COLO668 (cell line): ENCODE results near the gene NUP50.

Source experiments
- DNase-seq: peaks from one replicate; lab custom pipeline; 2025; ENCODE audit not compliant: unreplicated experiment; lab: John Stamatoyannopoulos, UW

The NUP50 gene

GRCh38 chr22:45227645-45228400, 64.1 kb downstream of the NUP50 start:
- DNase-seq: no peak

GRCh38 chr22:45228401-45228754, 64.7 kb downstream of the NUP50 start:
- DNase-seq: no peak

GRCh38 chr22:45229181-45229580, 65.5 kb downstream of the NUP50 start:
- DNase-seq: no peak

GRCh38 chr22:45230026-45230721, 66.4 kb downstream of the NUP50 start:
- no peak for DNase-seq

- no peak for DNase-seq
These were observed 67.6 kb downstream of the NUP50 start for GRCh38 chr22:45231293-45231692.

- DNase-seq: no peak
These were observed 69.7 kb downstream of the NUP50 start for GRCh38 chr22:45233386-45233785.

- DNase-seq: no peak
These were observed 70.1 kb downstream of the NUP50 start for GRCh38 chr22:45233827-45234226.

- peak; percentile 86 for DNase-seq
These were observed 71.5 kb downstream of the NUP50 start for GRCh38 chr22:45235101-45235777.

- peak; percentile 91 for DNase-seq
These were observed 72.2 kb downstream of the NUP50 start for GRCh38 chr22:45235851-45236342.

- DNase-seq: peak; percentile 49
These were observed 73.6 kb downstream of the NUP50 start for GRCh38 chr22:45237065-45237990.
